Dedifferentiated amniotic fluid mesenchymal stem cell (primary cell): ENCODE results near the gene KIF16B.
"Not testable (repeated sequence)": the region's sequence is repeated elsewhere in the genome, so short reads cannot be mapped to it uniquely, and the experiment has no call there.

Experiments used
- DNase-seq: peaks from one replicate; pipeline ENCODE4 v3.0.0-alpha.2; 2016; ENCODE audit errors: extremely low spot score

Gene KIF16B

GRCh38 chr20:16257813-16258430 lies 315.3 kb downstream of the KIF16B start:
- DNase-seq, result no peak

DNA sequence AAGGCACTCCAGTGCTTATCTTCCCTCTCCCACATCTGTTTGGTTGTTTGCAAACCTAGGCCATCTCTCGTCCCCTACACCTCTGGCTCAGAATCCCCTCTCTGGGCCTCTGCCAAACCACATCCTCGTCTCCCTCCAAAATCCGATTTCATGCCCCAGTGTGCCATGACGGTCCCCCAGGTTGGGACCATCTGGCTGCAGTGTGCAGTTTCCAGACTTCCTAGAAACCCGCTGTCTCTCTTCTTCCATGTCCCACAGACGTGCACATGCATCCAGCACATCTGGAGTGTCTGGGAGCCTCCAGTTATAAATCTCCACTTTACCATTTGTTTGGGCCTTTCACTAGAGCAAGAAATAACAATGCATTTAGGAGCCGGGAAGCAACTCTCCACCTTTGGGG lies 316.2 kb downstream of the KIF16B start:
- DNase-seq, result no peak

- no peak for DNase-seq
Measured at GRCh38 chr20:16246870-16247269, 326.4 kb downstream of the KIF16B start.

DNA sequence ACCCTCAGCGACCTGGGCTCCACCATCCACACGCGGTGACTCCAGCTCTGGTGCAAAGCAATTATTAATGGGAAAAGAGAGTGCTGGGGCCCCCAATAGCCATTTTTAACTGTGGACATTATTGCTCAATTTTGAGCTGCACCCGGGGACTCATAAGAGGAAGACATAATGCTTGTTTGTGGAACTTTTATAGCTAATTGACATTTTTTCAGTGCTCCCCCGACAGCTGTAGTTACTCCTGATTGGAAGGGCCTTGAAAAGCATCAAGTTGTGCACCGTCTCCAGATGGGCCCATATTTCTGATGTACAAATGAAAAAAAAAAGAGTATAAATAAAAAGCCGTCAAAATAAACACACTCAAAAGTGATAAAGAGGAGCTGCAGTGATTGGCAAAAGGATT lies 327.0 kb downstream of the KIF16B start:
- no peak for DNase-seq

DNA sequence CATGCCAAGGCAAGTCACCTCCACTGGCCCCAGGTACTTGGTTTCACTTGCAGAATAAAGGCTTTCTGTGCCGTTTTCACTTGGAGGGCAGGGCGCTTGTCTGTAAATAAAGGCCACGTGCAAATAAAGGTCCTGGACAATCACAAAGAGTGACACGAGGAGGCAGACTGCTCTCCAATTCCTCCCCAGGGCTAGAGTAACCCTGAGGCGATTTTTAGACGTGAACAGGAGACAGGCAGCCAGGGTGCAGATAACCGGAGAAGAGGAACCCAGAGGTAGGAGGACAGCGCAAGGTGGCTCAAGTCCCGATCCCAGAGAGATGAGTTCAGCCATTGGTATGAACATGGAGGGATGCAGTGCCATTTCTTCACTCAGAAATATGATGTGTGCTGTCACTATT lies 327.4 kb downstream of the KIF16B start:
- DNase-seq, result no peak

DNA sequence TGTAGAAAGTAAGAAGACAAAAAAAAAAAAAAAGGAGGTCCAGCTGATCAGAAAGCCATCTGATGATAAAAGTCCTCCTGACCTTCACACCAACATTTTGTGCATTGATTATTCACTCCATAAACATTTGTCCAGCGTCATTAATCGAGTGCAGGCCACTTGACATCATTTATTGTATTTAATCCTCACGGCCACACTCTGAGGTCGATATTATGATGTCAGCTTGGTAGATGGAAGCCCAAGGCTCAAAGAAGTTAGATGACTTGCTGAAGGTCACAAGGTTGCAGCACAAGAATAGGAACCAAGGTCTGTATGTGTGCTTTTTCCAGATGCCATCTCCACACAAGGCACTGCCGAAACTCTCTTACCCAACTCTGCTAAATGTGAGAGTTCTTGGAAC lies 328.4 kb downstream of the KIF16B start:
- no peak for DNase-seq

DNA sequence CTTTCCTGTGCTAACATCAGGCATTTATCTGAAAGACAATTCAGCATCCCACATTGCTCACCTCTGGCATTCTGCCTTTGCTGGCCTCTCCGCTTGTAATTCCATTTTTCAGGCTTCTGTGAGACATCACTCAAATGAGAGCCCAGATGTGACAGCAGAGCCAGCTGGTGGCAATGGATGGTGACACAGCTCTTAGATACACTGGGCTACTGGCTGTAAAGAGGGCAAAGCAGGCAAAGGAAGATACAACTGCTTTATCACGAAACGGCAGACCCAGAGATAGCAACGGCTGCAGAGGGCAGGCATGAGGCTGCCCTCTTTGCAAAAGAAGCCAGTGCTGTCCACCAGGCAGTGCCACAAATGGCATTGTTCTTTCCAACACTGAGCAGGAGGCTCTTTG lies 329.8 kb downstream of the KIF16B start:
- no peak for DNase-seq

- no peak for DNase-seq
Measured at GRCh38 chr20:16241911-16242310, 331.3 kb downstream of the KIF16B start.

DNA sequence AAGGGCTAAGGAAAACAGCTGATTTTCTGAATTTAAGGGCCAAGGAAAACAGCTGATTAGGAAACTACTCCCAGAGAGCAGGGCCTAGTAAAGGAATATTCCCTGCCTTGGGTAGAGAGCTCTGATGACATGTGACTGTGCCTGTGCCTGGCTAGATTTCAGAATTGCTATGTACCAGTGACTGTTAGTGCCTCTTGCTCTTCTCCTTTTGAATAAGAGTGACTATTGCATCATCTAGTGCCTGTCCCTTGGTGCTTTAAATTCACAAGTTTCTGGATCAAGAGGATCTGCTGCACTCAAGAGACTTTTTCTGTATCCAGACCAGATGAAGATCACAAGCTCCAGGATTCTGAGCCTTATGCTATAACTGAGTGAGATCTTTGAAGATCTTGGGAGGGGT lies 332.9 kb downstream of the KIF16B start:
- DNase-seq, result no peak

- DNase-seq, result no peak
Measured at GRCh38 chr20:16236589-16237241, 336.5 kb downstream of the KIF16B start.

DNA sequence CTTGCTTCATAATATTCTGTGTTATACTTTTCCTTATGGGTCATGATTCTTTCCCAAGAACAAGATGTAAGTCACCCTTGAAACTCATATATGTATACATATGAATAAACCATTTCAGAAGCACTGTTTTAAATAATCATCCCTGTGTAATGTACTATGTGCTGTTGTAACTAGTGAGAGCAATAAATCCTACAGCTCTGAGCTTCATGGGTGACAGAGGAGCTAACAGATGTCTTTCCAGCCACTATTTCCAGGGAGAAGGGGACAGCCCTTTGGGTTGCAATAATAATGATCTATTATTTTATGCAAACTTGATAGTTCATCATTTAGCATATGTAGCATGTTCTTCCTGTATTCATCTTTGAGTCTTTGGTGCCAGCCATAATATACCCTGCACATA lies 342.8 kb downstream of the KIF16B start:
- no peak for DNase-seq

DNA sequence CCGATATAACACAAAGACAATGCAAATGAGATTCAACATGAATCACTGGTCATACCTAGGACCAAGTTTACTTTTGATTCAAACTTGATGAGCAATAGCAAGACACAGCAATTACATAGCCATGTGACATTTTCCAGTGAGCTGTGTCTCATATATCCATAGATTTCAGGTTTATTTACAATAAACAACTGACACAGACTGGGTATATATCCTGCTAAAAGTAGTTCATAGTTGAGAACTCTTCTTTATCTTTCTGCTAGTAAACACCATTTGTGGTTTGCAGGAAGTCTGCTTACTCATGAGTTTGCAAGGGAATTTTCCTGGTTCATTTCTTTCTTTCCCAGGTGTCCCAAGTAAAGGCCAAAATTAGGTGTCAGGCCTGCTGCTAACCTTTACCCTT lies 343.4 kb downstream of the KIF16B start:
- no peak for DNase-seq

DNA sequence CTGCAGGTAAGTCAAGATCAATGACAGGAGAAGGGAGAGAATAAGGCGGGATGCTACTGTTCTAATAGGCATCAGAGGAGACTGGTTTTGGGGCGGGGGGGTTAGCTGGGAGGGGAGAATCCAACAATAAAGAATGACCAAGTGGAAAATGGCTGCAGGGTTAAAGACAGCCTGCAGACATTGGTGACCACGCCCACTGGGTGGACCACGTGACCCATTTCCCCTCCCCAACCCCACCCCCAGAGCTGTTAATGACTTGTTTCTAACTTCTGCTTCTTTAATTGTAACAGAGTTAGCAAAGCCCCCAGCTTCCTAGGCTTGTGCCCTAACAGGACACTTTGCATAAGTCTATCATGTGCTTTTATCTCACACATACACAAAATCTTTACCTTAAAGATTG lies 344.5 kb downstream of the KIF16B start:
- DNase-seq, result no peak

- DNase-seq, result not testable (repeated sequence)
Measured at GRCh38 chr20:16226961-16227360, 346.3 kb downstream of the KIF16B start.

GRCh38 chr20:16224836-16225235 lies 348.4 kb downstream of the KIF16B start:
- DNase-seq, result no peak

- no peak for DNase-seq
Measured at GRCh38 chr20:16222859-16223411, 350.3 kb downstream of the KIF16B start.
